OCI-LY3 (cell line): ENCODE measurements around the gene SLC10A3.

Source experiments
- EZH2phosphoT487 ChIP-seq: fragments of 200-600 bp; shearing (Covaris generic); IDR thresholded peaks from 2 replicates; pipeline ENCODE4 v1.6.1; 2018; ENCODE audit warnings: antibody characterized with exemption, mixed run types, low read depth
- TF ChIP-seq, protein P1 (sequence below): fragments of 200-600, 300-600 bp; sonication (generic); IDR thresholded peaks from 2 replicates; pipeline ENCODE4 v1.5.1; 2014; ENCODE audit warnings: antibody characterized with exemption, low read length, low read depth

DNA sequence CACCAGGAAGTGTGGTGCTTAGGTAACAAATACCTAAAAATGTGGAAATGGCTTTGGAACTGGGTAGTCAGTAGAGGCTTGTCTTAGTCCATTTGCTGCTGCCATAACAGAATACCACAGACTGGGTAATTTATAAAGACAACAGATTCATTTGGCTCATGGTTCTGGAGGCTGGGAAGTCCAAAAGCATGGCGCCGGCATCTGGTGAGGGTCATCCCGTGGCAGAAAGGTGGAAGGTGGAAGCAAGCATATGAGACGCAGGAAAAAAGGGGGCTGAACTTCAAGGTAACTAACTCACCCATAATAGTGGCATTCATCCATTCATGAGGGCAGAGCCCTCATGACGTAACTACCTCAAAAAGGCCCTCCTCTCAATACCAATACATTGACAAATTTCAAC lies 19.0 kb upstream of the SLC10A3 start:
- TF ChIP-seq, protein P1, sequence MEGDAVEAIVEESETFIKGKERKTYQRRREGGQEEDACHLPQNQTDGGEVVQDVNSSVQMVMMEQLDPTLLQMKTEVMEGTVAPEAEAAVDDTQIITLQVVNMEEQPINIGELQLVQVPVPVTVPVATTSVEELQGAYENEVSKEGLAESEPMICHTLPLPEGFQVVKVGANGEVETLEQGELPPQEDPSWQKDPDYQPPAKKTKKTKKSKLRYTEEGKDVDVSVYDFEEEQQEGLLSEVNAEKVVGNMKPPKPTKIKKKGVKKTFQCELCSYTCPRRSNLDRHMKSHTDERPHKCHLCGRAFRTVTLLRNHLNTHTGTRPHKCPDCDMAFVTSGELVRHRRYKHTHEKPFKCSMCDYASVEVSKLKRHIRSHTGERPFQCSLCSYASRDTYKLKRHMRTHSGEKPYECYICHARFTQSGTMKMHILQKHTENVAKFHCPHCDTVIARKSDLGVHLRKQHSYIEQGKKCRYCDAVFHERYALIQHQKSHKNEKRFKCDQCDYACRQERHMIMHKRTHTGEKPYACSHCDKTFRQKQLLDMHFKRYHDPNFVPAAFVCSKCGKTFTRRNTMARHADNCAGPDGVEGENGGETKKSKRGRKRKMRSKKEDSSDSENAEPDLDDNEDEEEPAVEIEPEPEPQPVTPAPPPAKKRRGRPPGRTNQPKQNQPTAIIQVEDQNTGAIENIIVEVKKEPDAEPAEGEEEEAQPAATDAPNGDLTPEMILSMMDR: no peak
- no peak for TF ChIP-seq EZH2phosphoT487
